NCI-H1930 (cell line): Measurements from ENCODE around the gene LTA.
A peak's percentile ranks its signal among the peaks of the same experiment; 100 is the strongest.
"Not testable (repeated sequence)": the region's sequence is repeated elsewhere in the genome, so short reads cannot be mapped to it uniquely, and the experiment has no call there.

Source experiments
- DNase-seq, 2 experiments: peaks; one replicate each; lab custom pipeline; 2025; lab: John Stamatoyannopoulos, UW

Gene LTA

GRCh38 chr6:31586599-31587281 is 14.7 kb downstream of the LTA start:
- no peak for DNase-seq

GRCh38 chr6:31587791-31588777 is 16.0 kb downstream of the LTA start:
- no peak for DNase-seq

- no peak for DNase-seq
These were observed 17.0 kb downstream of the LTA start for GRCh38 chr6:31588871-31589650.

GRCh38 chr6:31590691-31591090 is 18.6 kb downstream of the LTA start:
- DNase-seq: not testable (repeated sequence)

GRCh38 chr6:31592396-31592771 is 20.3 kb downstream of the LTA start:
- DNase-seq: no peak

GRCh38 chr6:31597006-31597405 is 24.9 kb downstream of the LTA start:
- no peak for DNase-seq

- DNase-seq: no peak
These were observed 35.2 kb downstream of the LTA start for GRCh38 chr6:31607317-31607716.

GRCh38 chr6:31609519-31610406 is 37.7 kb downstream of the LTA start:
- DNase-seq: no peak

GRCh38 chr6:31610968-31611367 is 38.9 kb downstream of the LTA start:
- no peak for DNase-seq

- DNase-seq: no peak
These were observed 42.1 kb downstream of the LTA start for GRCh38 chr6:31614075-31614619.

- DNase-seq: no peak
These were observed 42.8 kb downstream of the LTA start, which contains the start of gene AIF1 for GRCh38 chr6:31614684-31615578. TSS of gene AIF1 (plus strand) at chr6:31615234. CDS start at chr6:31615330, 96 bp downstream.

GRCh38 chr6:31615748-31616147 is 43.7 kb downstream of the LTA start:
- DNase-seq: no peak

- no peak for DNase-seq
These were observed 44.9 kb downstream of the LTA start for GRCh38 chr6:31617010-31617409.

GRCh38 chr6:31619805-31620585 is 47.9 kb downstream of the LTA start:
- peak; percentile 98 to 100 for DNase-seq

- peak; percentile 74 to 100 for DNase-seq
These were observed 48.7 kb downstream of the LTA start, which contains the start of gene PRRC2A for GRCh38 chr6:31620586-31621319. TSS of gene PRRC2A (plus strand) at chr6:31620715. CDS start at chr6:31622790, 2,075 bp downstream.

GRCh38 chr6:31621320-31621939 is 49.3 kb downstream of the LTA start:
- no peak for DNase-seq

- DNase-seq: no peak
These were observed 49.9 kb downstream of the LTA start for GRCh38 chr6:31621991-31622390.

- DNase-seq: no peak
These were observed 50.6 kb downstream of the LTA start for GRCh38 chr6:31622684-31623091.
